Skeletal muscle tissue (tissue), 4 donors: ENCODE results near the gene PARP15. TPM values are rescaled to one million over a fixed set of nuclear protein-coding genes. Genes with fewer than 3 reads are reported as not detected.
A peak's percentile ranks its signal among the peaks of the same experiment; 100 is the strongest.
"Not testable (repeated sequence)": the region's sequence is repeated elsewhere in the genome, so short reads cannot be mapped to it uniquely, and the experiment has no call there.

Experiments
- H3K27ac ChIP-seq: one replicate; pipeline ENCODE4 v1.7.0; 2013; ENCODE audit warnings: mild to moderate bottlenecking, low read depth, low read length, inconsistent platforms
- H3K27me3 ChIP-seq, 3 donors: one replicate each; pipeline ENCODE4 v1.7.0; 2013; ENCODE audit warnings: low read length in 3 of 3; ENCODE audit not compliant: control insufficient read depth in 3 of 3, insufficient read depth in 3 of 3
- H3K36me3 ChIP-seq, 3 donors: one replicate each; pipeline ENCODE4 v1.7.0; 2013; ENCODE audit warnings: low read length in 3 of 3; ENCODE audit not compliant: control insufficient read depth in 3 of 3, insufficient read depth in 3 of 3
- H3K4me1 ChIP-seq, 3 donors: one replicate each; pipeline ENCODE4 v1.7.0; 2013; ENCODE audit warnings: low read length in 3 of 3, mild to moderate bottlenecking in 3 of 3; ENCODE audit not compliant: control insufficient read depth in 3 of 3, insufficient read depth in 3 of 3
- H3K4me3 ChIP-seq, 3 donors: one replicate each; pipeline ENCODE4 v1.7.0; 2013; ENCODE audit warnings: low read length in 3 of 3
- H3K9ac ChIP-seq, 3 donors: one replicate each; pipeline ENCODE4 v1.7.0; 2013; ENCODE audit warnings: low read length in 3 of 3, mild to moderate bottlenecking in 3 of 3, moderate library complexity in 2 of 3, low read depth in 1 of 3
- H3K9me3 ChIP-seq, 3 donors: one replicate each; pipeline ENCODE4 v1.7.0; 2013; ENCODE audit warnings: low read length in 3 of 3; ENCODE audit not compliant: control insufficient read depth in 3 of 3
- total RNA-seq: library from RNA; depleted of rRNA; stranded (reverse); fragments of >200 nt; gene quantifications from one replicate; pipeline ENCODE4 v1.2.3, GENCODE V29; 2014
- donor health status: Osteomylitis.

PARP15 gene
- total RNA-seq, 1 donor from 2014 or later, result 2.6 TPM

- Histone ChIP-seq H3K27me3 (no peaks in the 10 kb centered on the region), H3K27ac (no peak overlapping the region), H3K9me3 (no peaks in the 10 kb centered on the region), H3K4me3 (no peak overlapping the region), H3K9ac (no peak overlapping the region), H3K4me1 (peaks cover 17 to 24% (median 20%) of the 10 kb centered on the region in 3 donors), H3K36me3 (no peaks in the 10 kb centered on the region)
These were observed 99.8 kb downstream of the PARP15 start for GRCh38 chr3:122677216-122677615.

DNA sequence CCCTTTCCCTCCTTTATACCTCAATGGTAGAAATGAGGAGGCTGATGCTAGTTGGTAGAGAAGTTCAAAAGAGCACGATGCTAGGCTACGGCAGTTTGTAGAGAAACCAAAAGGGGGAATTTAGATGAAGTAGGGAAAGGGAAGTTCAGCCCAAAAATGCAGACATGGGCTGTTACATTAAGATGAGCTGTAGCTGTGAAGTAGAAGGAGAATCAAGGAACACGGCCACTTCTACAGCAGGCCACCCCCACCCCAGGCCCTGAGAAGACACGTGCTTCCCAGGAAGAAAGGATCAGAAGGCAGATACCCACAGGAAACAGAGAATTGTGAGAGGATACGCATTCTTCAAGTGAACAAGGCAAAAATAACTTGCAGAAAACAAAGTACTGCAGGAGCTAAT lies 101.1 kb downstream of the PARP15 start:
- Histone ChIP-seq H3K4me3 (peak overlapping the region in 2 of 3 donors; percentile 83 to 86), H3K9me3 (no peaks in the 10 kb centered on the region), H3K27ac (no peak overlapping the region), H3K27me3 (no peaks in the 10 kb centered on the region), H3K4me1 (peaks cover 17 to 24% (median 22%) of the 10 kb centered on the region in 3 donors), H3K9ac (no peak overlapping the region), H3K36me3 (no peaks in the 10 kb centered on the region)

DNA sequence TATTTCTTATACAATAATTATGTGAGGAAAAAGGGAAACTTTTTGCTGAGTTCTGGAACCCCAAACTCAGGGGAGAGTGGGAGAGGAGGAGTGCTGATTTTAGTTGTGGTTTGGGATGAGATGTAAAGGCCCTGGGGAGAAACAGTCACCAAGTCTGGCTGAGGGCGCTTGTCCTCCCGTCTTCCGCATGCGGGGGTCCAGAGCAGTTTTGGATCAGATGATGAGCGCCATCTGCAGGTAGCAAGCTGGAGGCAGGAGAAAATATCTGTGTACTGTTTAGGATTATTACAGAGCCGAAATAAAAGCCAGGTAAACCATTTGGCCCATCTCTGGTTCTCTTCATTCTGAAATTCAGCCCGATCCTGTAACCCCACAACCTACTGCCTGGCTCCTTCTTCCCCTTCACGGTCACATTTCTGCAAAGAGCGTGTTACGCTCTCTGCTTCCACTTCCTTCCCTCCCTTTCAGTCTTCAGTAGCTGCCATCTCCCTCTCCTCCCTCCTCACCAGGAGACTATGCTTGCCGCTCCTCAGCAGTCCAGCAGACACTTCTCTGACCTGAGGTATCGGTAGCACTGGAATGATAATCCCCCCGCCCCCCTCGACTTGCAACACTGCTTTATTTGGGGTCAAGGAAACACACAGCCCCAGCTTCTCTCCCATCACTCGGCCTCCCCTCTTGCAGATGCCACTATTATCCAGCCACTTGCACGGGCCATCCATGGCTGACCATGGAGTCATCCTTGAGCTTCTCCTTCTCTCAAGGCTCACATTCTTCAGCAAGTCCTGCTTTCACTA lies 101.8 kb downstream of the PARP15 start:
- Histone ChIP-seq H3K36me3 (no peaks in the 10 kb centered on the region), H3K27ac (peak overlapping the region; percentile 93), H3K27me3 (no peaks in the 10 kb centered on the region), H3K9ac (peak overlapping the region; percentile 83 to 91 (median 90)), H3K9me3 (no peaks in the 10 kb centered on the region), H3K4me1 (peaks cover 17 to 24% (median 22%) of the 10 kb centered on the region in 3 donors), H3K4me3 (peak overlapping the region; percentile 78 to 86 (median 83))

DNA sequence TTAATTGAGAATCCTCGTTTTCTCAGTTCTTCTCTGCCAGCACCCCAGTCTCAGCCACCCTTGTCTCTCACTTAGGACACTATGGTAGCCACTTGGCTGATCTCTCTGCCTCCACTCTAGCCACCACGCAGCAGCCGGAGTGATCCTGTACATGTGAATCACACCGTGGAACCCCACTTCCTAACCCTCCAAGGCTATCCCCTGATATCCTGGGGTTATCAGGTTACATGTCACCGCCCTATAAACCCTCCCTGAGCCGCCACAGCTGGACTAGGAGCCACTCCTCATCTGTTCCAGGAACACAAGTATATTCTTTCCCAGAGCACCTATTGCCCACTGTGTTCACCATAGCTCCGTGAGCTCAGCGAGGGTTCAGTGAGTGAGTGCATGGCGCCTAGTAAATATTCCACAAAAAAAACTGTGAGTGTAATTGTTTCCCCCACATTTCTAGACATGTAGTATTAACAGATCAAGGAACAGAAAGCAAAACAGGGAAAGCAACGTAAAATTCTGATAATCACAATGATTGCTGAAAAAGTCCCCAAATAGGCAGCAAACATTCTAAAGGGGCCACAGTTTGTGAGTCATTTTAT lies 102.5 kb downstream of the PARP15 start:
- Histone ChIP-seq H3K36me3 (no peaks in the 10 kb centered on the region), H3K4me3 (peak overlapping the region; percentile 78 to 86 (median 83)), H3K27ac (peak overlapping the region; percentile 93), H3K27me3 (no peaks in the 10 kb centered on the region), H3K9ac (peak overlapping the region; percentile 83 to 91 (median 90)), H3K4me1 (peaks cover 17 to 24% (median 22%) of the 10 kb centered on the region in 3 donors), H3K9me3 (no peaks in the 10 kb centered on the region)

DNA sequence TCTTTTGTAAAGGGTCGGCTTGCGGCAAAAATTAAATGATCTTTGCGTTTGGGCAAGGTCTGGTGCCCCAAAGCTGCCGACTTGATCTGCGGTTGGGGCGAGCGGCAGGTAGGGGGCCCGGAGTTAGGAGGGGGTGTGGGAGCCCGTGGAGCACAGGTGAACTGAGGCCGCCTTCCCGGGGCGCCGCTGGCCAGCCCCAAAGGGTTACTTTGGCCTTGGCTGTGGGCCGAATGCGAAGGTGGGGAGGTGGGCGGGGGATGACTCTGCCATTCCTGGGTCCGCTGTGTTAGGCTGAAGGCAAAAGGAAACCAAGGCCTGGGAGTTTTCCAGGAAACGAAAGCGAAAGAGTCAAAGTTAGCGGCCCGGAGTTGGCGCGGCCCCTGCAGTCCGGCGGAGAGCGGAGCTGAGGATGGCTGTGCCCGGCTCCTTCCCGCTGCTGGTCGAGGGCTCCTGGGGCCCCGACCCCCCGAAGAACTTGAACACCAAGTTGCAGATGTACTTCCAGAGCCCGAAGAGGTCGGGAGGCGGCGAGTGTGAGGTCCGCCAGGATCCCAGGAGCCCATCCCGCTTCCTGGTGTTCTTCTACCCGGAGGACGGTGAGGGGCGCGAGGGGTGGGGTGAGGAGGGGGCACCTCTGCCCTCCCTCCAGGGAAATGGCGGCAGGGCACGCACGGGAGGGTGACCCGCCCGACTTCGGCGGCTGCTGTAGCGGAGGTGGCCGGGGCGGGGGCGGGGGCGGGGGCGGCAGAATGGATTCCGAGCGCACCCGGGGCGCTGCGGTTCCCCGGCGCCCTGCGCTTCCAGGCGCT lies 103.2 kb downstream of the PARP15 start, which contains the start of gene PARP14:
Gene PARP14, plus strand, starts transcription at position 365 of the 809 bp plus-strand sequence. Its CDS starts 45 bp downstream, at position 410.
- no peaks in the 10 kb centered on the region for H3K27me3 ChIP-seq
- peak within 1 kb of the TSS; percentile 78 to 86 (median 83) for H3K4me3 ChIP-seq
- H3K27ac ChIP-seq, result peak within 1 kb of the TSS; percentile 93
- H3K9me3 ChIP-seq, result no peaks in the 10 kb centered on the region
- peak within 1 kb of the TSS; percentile 83 to 91 (median 90) for H3K9ac ChIP-seq
- peaks cover 0 to 3% (median 0%) of the 10 kb centered on the region in 3 donors for H3K36me3 ChIP-seq
- peaks cover 17 to 24% (median 22%) of the 10 kb centered on the region in 3 donors for H3K4me1 ChIP-seq

- Histone ChIP-seq H3K9ac (peak overlapping the region; percentile 78 to 91 (median 90)), H3K4me1 (peaks cover 17 to 24% (median 22%) of the 10 kb centered on the region in 3 donors), H3K4me3 (peak overlapping the region; percentile 78 to 86 (median 83)), H3K27ac (peak overlapping the region; percentile 93), H3K9me3 (no peaks in the 10 kb centered on the region), H3K27me3 (no peaks in the 10 kb centered on the region), H3K36me3 (peaks cover 0 to 6% (median 0%) of the 10 kb centered on the region in 3 donors)
These were observed 104.0 kb downstream of the PARP15 start for GRCh38 chr3:122681284-122681973.

DNA sequence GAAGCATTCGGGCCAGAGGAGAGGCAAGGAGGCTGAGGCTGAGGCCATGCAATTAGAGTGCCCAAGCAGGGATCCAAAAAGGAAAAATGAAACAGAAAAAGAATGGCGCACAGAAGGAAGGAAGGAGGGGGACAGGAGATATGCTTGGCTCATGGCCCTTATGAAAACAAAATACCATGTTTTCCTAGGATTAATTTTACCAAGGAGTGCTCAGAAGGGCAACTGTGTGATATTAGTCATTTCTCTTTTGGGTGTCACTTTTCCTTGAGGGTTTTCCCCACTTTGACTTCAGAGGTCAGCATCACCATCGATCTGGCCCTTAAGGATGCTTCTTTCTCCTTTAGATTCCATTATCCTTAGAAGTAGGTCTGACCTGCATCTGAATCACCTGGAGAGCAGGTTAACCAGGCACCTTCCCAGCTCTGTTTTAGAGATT lies 104.5 kb downstream of the PARP15 start:
- peak overlapping the region in 2 of 3 donors; percentile 90 to 91 for H3K9ac ChIP-seq
- no peaks in the 10 kb centered on the region for H3K27me3 ChIP-seq
- peaks cover 18 to 24% (median 22%) of the 10 kb centered on the region in 3 donors for H3K4me1 ChIP-seq
- H3K27ac ChIP-seq, result peak overlapping the region; percentile 93
- peak overlapping the region; percentile 78 to 86 (median 83) for H3K4me3 ChIP-seq
- H3K36me3 ChIP-seq, result peaks cover 0 to 8% (median under 1%) of the 10 kb centered on the region in 3 donors
- H3K9me3 ChIP-seq, result no peaks in the 10 kb centered on the region

- H3K4me1 ChIP-seq, result peaks cover 20 to 24% (median 22%) of the 10 kb centered on the region in 3 donors
- not testable (repeated sequence) for H3K4me3 ChIP-seq, H3K27me3 ChIP-seq, H3K9ac ChIP-seq, H3K9me3 ChIP-seq, H3K27ac ChIP-seq
- H3K36me3 ChIP-seq, result peaks cover 0 to 17% (median 6%) of the 10 kb centered on the region in 3 donors
These were observed 105.4 kb downstream of the PARP15 start for GRCh38 chr3:122682778-122683411.

DNA sequence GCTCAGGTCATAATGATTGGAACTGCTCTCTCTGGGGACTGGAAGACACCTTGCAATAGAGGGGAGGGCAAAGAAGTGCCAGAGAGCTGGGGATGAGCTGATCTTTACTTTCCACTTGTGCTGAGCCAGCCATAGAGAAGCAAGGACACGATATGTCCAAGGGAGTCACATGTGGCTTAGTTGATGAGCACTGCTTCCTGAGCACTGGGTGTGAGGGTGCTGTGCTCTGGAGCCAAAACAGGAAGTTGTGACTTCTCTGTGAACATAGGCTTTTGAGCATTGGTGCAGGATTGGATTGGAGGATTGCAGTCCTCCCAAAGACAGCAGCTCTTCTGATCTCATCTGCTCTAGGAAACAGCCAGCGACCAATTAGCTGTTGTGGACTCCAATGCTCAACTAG lies 109.8 kb downstream of the PARP15 start:
- H3K4me3 ChIP-seq, result no peak overlapping the region
- H3K9me3 ChIP-seq, result no peaks in the 10 kb centered on the region
- H3K27me3 ChIP-seq, result no peaks in the 10 kb centered on the region
- H3K4me1 ChIP-seq, result peaks cover 0 to 3% (median under 1%) of the 10 kb centered on the region in 3 donors
- peaks cover 2 to 38% (median 9%) of the 10 kb centered on the region in 3 donors for H3K36me3 ChIP-seq
- H3K27ac ChIP-seq, result no peak overlapping the region
- no peak overlapping the region for H3K9ac ChIP-seq
